Epidermal melanocyte (primary cell): ENCODE measurements around the gene TRIP6.
A peak's percentile ranks its signal among the peaks of the same experiment; 100 is the strongest.

Experiments
- DNase-seq: peaks from one replicate; pipeline ENCODE4 v3.0.0; 2011; ENCODE audit warnings: low spot score; ENCODE audit not compliant: insufficient read length

The TRIP6 gene

DNA sequence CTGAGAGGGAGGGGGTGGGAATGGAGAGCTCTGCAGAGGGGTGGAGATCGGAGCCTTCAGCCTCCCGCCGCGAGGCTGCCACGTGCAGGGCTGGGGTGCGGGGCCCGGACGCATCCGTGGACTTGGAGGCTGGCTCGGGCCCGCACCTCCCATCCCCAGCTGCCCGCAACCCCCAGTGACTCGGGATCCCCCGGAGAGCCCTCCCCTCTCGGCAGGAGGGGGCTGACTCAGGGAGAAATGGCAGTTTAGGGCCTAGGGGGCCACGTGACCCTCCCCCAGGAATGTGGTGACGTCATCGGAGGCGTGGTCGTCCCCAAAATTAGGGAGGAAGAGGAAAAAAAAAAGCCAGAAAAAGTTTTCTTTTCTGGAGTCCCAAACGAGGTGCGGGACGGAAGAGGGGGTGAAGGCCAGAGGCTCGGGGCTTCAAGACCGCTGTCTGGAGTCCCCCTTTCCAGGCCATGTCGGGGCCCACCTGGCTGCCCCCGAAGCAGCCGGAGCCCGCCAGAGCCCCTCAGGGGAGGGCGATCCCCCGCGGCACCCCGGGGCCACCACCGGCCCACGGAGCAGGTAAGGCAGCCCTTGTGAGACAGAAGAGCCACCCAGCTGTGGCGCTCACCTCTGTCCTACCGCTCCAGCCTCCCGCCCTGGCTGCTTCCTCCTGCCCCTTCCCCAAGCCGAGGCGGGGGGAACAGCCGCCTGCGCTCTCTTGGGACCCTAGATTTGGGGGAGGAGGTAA lies at the start of gene TRIP6:
Gene TRIP6 (plus strand): TSS at position 348 of the 736 bp plus-strand sequence. CDS start 111 bp downstream, at position 459.
- peak; percentile 98 for DNase-seq

GRCh38 chr7:100818366-100818765 lies 48.8 kb upstream of the TRIP6 start:
- no peak for DNase-seq

DNA sequence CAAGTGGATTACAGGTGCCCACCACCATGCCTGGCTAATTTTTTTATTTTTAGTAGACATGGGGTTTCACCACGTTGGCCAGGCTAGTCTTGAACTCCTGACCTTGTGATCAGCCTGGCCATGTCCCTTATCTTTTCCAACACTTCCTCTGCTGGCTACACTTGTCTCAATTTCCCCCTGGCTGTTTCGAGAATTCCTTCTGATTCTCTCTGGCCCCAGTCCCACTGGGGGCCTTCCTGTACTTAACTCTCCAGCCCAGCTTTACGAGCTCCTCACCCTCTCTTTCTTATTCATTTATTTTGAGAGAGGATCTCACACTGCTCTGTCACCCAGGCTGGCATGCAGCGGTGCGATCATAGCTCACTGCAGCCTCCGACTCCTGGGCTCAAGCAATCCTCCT lies 48.4 kb upstream of the TRIP6 start:
- no peak for DNase-seq

- no peak for DNase-seq
Measured at GRCh38 chr7:100819586-100819985, 47.6 kb upstream of the TRIP6 start.

DNA sequence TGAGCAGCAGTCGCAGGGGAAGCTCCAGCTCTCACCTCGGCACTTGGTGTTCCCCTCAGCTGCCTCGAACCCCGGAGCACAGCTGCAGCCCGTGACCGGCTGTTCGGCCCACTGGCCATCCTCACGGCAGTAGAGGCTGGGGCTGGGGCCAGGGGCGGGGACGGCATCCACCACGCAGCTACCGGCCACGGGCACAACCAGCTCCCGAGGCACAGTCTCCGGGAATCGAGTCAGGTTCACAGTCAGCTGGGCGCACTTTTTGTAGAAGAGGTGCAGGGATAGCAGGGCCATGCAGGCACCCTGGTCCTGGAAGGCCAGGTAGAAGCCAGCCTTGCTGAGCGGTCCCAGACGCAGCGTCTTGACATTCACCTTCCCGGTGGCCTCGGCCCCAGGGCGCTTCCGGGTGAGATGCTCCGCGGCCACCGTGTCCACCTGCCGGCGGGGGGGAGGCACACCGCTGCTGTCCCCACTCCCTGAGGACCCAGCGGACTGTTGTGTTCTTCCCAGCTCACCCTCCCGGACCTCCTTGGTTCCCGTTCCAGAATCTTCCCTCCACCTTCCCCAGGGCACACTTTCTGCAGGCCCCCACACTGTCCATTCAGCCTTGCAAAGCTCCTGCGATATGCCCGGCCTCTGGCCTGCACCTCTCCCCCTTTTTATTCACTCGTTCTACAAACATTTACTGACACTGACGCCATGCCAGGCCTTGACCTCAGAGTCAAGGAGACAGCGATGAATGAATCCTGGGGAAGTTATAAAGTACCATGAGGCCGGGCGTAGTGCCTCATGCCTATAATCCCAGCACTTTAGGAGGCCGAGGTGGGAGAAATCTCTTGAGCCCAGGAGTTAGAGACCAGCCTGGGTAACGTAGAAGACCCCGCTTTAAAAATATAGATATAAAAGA lies 44.7 kb upstream of the TRIP6 start:
- no peak for DNase-seq

DNA sequence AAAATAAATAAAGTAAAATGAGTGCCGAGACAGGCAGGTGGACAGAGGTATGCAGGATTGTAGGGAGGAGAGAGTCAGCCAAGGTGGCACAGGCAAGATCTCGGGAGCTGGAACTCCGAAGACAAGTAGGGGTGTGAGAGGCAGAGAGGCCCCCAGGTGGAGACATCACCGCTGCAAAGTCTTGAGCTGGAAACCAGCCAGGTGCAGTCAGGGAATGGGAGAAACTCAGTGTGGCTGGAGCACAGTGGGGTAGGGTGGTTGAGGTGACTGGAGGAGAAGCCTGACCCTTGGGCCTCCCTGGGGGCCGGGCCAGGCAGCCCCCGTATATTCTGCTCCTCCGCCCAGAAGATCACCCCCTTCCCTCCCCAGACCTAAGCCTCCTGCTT lies 44.1 kb upstream of the TRIP6 start:
- no peak for DNase-seq

DNA sequence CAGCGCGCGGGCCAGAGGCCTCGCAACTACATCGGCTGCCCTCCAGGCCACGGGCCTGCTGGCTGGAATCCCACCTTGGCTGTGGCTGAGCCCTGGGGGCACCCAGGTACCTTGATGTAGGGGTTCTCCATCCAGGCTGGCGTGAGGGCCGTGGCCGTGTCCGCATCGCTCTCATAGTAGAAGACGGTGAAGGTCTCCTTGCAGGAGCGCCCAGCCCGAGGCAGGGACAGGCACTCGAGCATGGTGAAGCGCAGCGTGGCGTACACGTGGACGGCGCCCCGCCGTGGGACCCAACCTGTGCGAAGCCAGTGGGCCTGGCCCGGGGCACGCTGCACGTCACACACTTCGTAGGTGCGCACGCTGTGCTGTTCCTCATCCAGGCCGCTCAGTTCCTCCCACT lies 43.7 kb upstream of the TRIP6 start:
- no peak for DNase-seq

GRCh38 chr7:100824499-100825214 lies 42.5 kb upstream of the TRIP6 start:
- DNase-seq: no peak

DNA sequence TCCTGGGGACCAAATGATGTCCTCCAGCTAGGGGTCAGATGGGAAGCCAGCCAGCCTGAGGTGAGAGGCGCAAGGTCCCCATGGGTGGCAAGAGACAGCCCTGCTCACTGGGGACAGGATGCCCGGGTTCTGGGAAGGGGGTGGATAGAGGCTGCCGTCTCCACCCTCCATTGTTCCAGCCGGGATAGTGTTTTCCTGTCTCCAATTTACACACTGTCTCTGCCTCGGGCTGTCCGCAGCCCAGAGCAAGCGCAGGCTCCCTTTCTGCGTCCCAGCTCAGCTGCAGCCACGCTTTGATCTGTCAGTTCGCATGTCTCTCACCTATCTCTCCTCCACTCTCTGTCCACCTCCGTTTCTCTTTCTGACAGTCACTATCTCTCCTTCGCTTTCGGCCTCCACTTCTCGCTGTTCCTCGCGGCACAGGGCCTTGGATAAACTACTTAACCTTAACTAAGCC lies 41.9 kb upstream of the TRIP6 start:
- no peak for DNase-seq

- DNase-seq: no peak
Measured at GRCh38 chr7:100825751-100826513, 41.3 kb upstream of the TRIP6 start.

DNA sequence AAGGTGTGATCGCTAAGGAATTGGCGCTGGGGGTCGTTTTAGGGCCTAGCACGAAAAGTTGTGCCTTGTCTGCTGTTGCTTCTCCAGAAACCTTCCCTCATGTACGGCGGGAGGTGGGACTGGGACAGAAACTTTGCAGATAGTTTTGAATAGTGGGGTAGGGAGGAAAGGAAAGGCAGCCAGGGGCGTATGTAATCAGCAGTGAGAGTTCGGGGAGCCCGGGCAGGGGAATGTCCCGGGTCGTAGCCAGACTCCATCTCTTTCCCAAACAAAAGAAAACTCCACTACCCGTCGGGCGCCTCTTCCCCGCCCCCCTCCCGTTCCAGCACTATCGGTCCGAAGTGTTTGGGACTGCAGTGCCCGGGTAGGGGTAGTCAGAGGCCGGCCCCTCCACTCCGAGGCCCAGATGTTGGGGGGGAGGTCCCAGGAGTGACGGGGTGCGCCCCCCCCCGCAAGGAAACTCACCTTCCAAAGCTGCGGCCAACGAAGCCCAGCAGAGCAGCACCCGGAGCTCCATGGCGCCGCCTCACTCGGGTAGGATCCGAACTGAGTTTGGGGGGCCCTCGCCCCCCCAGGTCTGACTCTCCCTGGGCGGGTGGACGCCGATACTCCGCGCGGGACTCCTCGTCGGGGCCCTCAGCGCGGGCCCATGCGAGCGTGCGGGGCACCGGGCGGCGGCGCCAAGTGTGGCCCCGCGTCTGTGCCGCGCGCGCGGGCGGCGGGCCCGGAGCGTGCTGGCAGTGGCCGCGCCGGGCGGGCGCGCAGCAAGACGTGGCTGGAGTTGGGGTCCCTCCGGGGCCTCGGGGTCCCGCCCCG lies 40.5 kb upstream of the TRIP6 start:
- no peak for DNase-seq

GRCh38 chr7:100827330-100828226 lies 39.6 kb upstream of the TRIP6 start, which contains the start of gene EPHB4:
Gene EPHB4 (minus strand): TSS chr7:100827523. CDS start chr7:100827030, 493 bp downstream.
- peak; percentile 78 for DNase-seq

- DNase-seq: no peak
Measured at GRCh38 chr7:100829150-100829716, 38.0 kb upstream of the TRIP6 start.

- no peak for DNase-seq
Measured at GRCh38 chr7:100830396-100830795, 36.8 kb upstream of the TRIP6 start.

DNA sequence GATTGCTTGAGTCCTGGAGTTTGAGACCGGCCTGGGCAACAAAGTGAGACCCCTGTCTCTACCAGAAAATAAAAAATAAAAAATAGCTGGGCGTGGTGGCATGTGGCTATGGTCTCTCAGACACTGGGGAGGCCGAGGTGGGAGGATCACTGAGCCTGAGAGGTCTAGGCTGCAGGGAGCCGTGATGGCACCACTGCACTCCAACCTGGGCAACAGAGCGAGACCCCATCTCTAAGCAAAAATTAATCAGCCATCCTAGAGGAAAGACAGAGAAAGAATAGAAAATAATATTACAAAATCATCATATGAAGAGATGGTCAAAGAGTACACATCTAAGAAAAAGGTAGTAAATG lies 34.9 kb upstream of the TRIP6 start:
- DNase-seq: no peak

- no peak for DNase-seq
Measured at GRCh38 chr7:100835903-100836811, 31.0 kb upstream of the TRIP6 start.

GRCh38 chr7:100836812-100837098 lies 30.4 kb upstream of the TRIP6 start:
- DNase-seq: no peak
